ENCODE results near the gene ALDOB.

GRCh38 chr9:101387871-101388506, 47.6 kb downstream of the ALDOB start:
- TF ChIP-seq USF1 (IDR thresholded peaks at IDR 0.05), result no peak
- TF ChIP-seq FOXM1 (IDR thresholded peaks at IDR 0.05; ENCODE audit: borderline replicate concordance, low read depth), result no peak
- no peak for TF ChIP-seq MAX (IDR thresholded peaks at IDR 0.05)
- TF ChIP-seq TAF1 (IDR thresholded peaks at IDR 0.05; ENCODE audit: low read depth), result no peak
- no peak for TF ChIP-seq CEBPB (IDR thresholded peaks at IDR 0.05)
- no peak for TF ChIP-seq TEAD4 (IDR thresholded peaks at IDR 0.05)
- no peak for TF ChIP-seq REST (IDR thresholded peaks at IDR 0.05; ENCODE audit: low read depth)
- TF ChIP-seq CREB1 (IDR thresholded peaks at IDR 0.05; ENCODE audit: low read depth), result no peak
- TF ChIP-seq YY1 (IDR thresholded peaks at IDR 0.05; ENCODE audit: low read depth), result no peak
- TF ChIP-seq RAD21 (IDR thresholded peaks at IDR 0.05; ENCODE audit: low read depth), result peak; percentile 32
- no peak for TF ChIP-seq EP300 (IDR thresholded peaks at IDR 0.05; ENCODE audit: borderline replicate concordance)

Measured in Ishikawa (cell line).